Mesendoderm (in vitro differentiated cells): ENCODE measurements around the gene SNX8.
"Not testable (repeated sequence)": the region's sequence is repeated elsewhere in the genome, so short reads cannot be mapped to it uniquely, and the experiment has no call there.

Source experiments
- DNase-seq: peaks from one replicate; pipeline ENCODE4 v3.0.0; 2013
- H2AK5ac ChIP-seq: 2 replicates; pipeline ENCODE4 v1.6.1; 2013; ENCODE audit warnings: low read length, inconsistent platforms
- H2BK120ac ChIP-seq: 2 replicates; pipeline ENCODE4 v1.6.1; 2013; ENCODE audit warnings: low read depth, mild to moderate bottlenecking, low read length, moderate library complexity, mixed read lengths
- H2BK15ac ChIP-seq: replicated peaks from 2 replicates; pipeline ENCODE4 v1.6.1; 2013; ENCODE audit warnings: low read depth, mild to moderate bottlenecking, moderate library complexity
- H2BK5ac ChIP-seq: 2 replicates; pipeline ENCODE4 v1.6.1; 2013; ENCODE audit warnings: low read length, inconsistent platforms
- H3K18ac ChIP-seq: 2 replicates; pipeline ENCODE4 v1.6.1; 2013; ENCODE audit warnings: mild to moderate bottlenecking, low read length, mixed read lengths
- H3K23ac ChIP-seq: one replicate; pipeline ENCODE4 v1.6.1; 2013; ENCODE audit warnings: low read length
- H3K27ac ChIP-seq: 2 replicates; pipeline ENCODE4 v1.5.1; 2013; ENCODE audit warnings: low read depth, mild to moderate bottlenecking, inconsistent platforms, low read length, moderate library complexity
- H3K27me3 ChIP-seq: 2 replicates; pipeline ENCODE4 v1.6.1; 2013; ENCODE audit warnings: low read length, control low read depth, mild to moderate bottlenecking, inconsistent platforms; ENCODE audit not compliant: insufficient read depth, poor library complexity
- H3K36me3 ChIP-seq: 2 replicates; pipeline ENCODE4 v1.6.1; 2013; ENCODE audit warnings: low read length, inconsistent platforms; ENCODE audit not compliant: control insufficient read depth, insufficient read depth
- H3K4ac ChIP-seq: one replicate; pipeline ENCODE4 v1.6.1; 2013; ENCODE audit warnings: low read depth, mild to moderate bottlenecking, low read length, moderate library complexity
- H3K4me1 ChIP-seq: 2 replicates; pipeline ENCODE4 v1.6.1; 2013; ENCODE audit warnings: low read depth, low read length, inconsistent platforms; ENCODE audit not compliant: control insufficient read depth
- H3K4me2 ChIP-seq: 2 replicates; pipeline ENCODE4 v1.6.1; 2013; ENCODE audit warnings: low read length
- H3K4me3 ChIP-seq: 2 replicates; pipeline ENCODE4 v1.5.1; 2013; ENCODE audit warnings: mild to moderate bottlenecking, low read length
- H3K56ac ChIP-seq: one replicate; pipeline ENCODE4 v1.6.1; 2013; ENCODE audit warnings: low read length
- H3K79me1 ChIP-seq: 2 replicates; pipeline ENCODE4 v1.6.1; 2013; ENCODE audit warnings: low read length, inconsistent platforms
- H3K79me2 ChIP-seq: 2 replicates; pipeline ENCODE4 v1.6.1; 2013; ENCODE audit warnings: mild to moderate bottlenecking, low read length; ENCODE audit not compliant: control insufficient read depth, insufficient read depth
- H3K9ac ChIP-seq: 2 replicates; pipeline ENCODE4 v1.6.1; 2013; ENCODE audit warnings: low read length, inconsistent platforms
- H4K5ac ChIP-seq: one replicate; pipeline ENCODE4 v1.6.1; 2013; ENCODE audit warnings: low read length
- H4K8ac ChIP-seq: one replicate; pipeline ENCODE4 v1.6.1; 2013; ENCODE audit warnings: low read depth, mild to moderate bottlenecking, control low read depth, low read length, moderate library complexity
- WGBS: extraction: QIAGEN DNeasy Blood & Tissue Kit; methylation state at CpG from one replicate; pipeline ENCODE4 v1.1.7; 2013; ENCODE audit warnings: low lambda C conversion rate, missing lambda C conversion rate; ENCODE audit not compliant: insufficient coverage; ENCODE audit errors: extremely low coverage; 5-methylcytosine and 5-hydroxymethylcytosine counted together

SNX8 gene

DNA sequence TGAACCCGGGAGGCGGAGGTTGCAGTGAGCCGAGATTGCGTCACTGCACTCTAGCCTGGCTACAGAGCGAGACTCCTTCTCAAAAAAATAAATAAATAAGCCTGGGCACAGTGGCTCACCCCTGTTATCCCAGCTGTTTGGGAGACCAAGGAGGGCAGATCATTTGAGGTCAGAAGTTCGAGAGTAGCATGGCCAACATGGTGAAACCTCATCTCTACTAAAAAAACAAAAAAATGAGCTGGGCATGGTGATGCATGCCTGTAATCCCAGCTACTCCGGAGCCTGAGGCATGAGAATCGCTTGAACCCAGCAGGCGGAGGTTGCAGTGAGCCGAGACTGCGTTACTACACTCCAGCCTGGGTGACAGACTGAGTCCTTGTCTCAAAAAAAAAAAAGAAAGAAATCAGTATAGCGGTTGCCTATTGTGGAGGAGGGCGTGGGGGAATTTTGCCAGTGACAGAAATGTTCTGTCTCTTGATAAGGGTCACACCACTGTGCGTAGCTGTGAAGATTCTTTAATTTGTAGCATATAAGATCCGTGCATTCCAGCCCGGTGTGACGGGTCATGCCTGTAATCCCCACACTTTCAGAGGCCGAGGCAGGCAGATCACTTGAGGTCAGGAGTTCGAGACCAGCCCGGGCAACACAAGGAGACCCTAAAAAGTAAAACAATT lies 22.5 kb upstream of the SNX8 start:
- no peaks in the 10 kb centered on the region for H3K4me1 ChIP-seq
- no peak for DNase-seq
- no peak overlapping the region for H4K5ac ChIP-seq
- no peak overlapping the region for H4K8ac ChIP-seq
- no peak overlapping the region for H2BK5ac ChIP-seq
- H3K36me3 ChIP-seq, result no peaks in the 10 kb centered on the region
- H2BK120ac ChIP-seq, result no peak overlapping the region
- H3K27ac ChIP-seq, result no peak overlapping the region
- no peak overlapping the region for H3K4me2 ChIP-seq
- H3K79me1 ChIP-seq, result no peaks in the 10 kb centered on the region
- no peak overlapping the region for H3K23ac ChIP-seq
- H3K9ac ChIP-seq, result no peak overlapping the region
- no peaks in the 10 kb centered on the region for H3K79me2 ChIP-seq
- H3K18ac ChIP-seq, result no peak overlapping the region
- no peak overlapping the region for H3K56ac ChIP-seq
- no peak overlapping the region for H2BK15ac ChIP-seq
- no CpG with 5 or more reads among the region's 20 CpGs for WGBS
- H3K4ac ChIP-seq, result no peak overlapping the region
- H3K27me3 ChIP-seq, result no peaks in the 10 kb centered on the region
- H3K4me3 ChIP-seq, result no peak overlapping the region
- no peak overlapping the region for H2AK5ac ChIP-seq

DNA sequence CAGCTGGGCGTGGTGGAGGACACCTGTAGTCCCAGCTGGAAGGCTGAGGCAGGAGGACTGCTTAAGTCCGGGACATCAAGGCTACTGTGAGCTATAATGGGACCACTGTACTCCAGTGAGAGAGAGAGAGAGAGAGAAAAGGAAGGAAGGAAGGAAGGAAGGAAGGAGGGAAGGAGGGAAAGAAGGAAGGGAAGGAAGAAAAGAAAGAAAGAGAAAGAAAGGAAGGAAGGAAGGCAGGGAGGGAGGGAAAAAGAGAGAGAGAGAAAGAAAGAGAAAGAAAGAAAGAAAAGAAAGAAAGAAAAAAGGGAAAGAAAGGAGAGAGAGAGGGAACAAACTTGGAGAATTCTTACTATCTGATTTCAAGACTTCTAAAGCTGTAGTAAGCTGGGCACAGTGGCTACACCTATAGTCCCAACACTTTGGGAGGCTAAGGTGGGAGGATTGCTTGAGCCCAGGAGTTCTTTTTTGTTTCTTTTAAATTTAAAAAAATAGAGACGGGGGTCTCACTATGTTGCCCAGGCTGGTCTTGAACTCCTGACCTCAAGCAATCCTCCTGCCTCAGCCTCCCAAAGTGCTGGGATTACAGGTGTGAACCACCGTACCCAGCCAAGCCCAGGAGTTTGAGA lies 18.5 kb upstream of the SNX8 start:
- H3K4me2 ChIP-seq, H4K8ac ChIP-seq, H3K27me3 ChIP-seq, DNase-seq, H4K5ac ChIP-seq, H3K79me1 ChIP-seq, H2AK5ac ChIP-seq, H3K56ac ChIP-seq, H2BK15ac ChIP-seq, H3K9ac ChIP-seq, H3K4ac ChIP-seq, H3K79me2 ChIP-seq, H3K23ac ChIP-seq, H2BK5ac ChIP-seq, H3K18ac ChIP-seq, H3K4me3 ChIP-seq, H3K27ac ChIP-seq, H3K36me3 ChIP-seq, H3K4me1 ChIP-seq, H2BK120ac ChIP-seq: not testable (repeated sequence)
- no CpG with 5 or more reads among the region's 4 CpGs for WGBS

DNA sequence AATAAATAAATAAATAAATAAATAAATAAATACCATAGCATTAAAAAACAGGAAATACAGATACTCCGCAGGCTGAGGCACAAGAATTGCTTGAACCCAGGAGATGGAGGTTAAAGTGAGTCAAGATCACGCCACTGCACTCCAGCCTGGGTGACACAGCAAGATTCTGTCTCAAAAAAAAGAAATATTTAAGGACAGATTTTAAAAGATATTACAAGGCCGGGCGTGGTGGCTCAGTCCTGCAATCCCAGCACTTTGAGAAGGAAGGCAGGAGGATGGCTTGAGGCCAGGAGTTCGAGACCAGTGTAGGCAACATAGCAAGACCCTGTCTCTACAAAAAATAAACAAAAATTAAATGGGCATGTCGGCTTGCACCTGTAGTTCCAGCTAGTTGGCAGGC lies 17.5 kb upstream of the SNX8 start:
- H3K18ac ChIP-seq, result no peak overlapping the region
- H2BK120ac ChIP-seq, result no peak overlapping the region
- no peaks in the 10 kb centered on the region for H3K79me2 ChIP-seq
- no peak overlapping the region for H2AK5ac ChIP-seq
- H3K23ac ChIP-seq, result no peak overlapping the region
- H3K79me1 ChIP-seq, result no peaks in the 10 kb centered on the region
- H2BK15ac ChIP-seq, result no peak overlapping the region
- H3K36me3 ChIP-seq, result no peaks in the 10 kb centered on the region
- no peaks in the 10 kb centered on the region for H3K4me1 ChIP-seq
- H3K4ac ChIP-seq, result no peak overlapping the region
- no peaks in the 10 kb centered on the region for H3K27me3 ChIP-seq
- H3K9ac ChIP-seq, result no peak overlapping the region
- no peak overlapping the region for H3K56ac ChIP-seq
- DNase-seq, result no peak
- no peak overlapping the region for H3K27ac ChIP-seq
- H2BK5ac ChIP-seq, result no peak overlapping the region
- H4K5ac ChIP-seq, result no peak overlapping the region
- H4K8ac ChIP-seq, result no peak overlapping the region
- no peak overlapping the region for H3K4me3 ChIP-seq
- WGBS, result no CpG with 5 or more reads among the region's 6 CpGs
- no peak overlapping the region for H3K4me2 ChIP-seq

DNA sequence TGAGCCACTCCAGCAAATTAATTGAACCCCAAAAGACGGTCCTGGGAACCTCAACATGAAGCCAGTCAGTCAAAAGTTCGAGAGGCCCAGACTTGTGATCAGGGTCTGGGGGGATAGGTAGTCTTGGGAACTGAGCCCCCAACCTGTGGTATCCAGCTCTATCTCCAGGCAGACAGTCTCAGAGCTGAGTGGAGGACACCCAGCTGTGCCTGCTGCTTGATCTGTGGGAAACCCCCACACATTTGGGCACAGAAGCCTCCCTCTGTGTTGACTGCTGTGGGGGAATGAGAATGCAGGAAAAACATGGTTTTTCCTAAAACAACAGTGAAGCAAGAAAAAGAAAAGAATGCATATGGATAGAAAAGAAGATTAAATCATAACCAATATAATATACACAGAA lies 16.3 kb upstream of the SNX8 start:
- Histone ChIP-seq H4K5ac (no peak overlapping the region), H4K8ac (no peak overlapping the region), H3K18ac (no peak overlapping the region), H3K23ac (no peak overlapping the region), H3K56ac (no peak overlapping the region), H2BK5ac (no peak overlapping the region), H3K36me3 (no peaks in the 10 kb centered on the region), H3K79me1 (no peaks in the 10 kb centered on the region), H3K4me2 (no peak overlapping the region), H3K4me3 (no peak overlapping the region), H3K9ac (no peak overlapping the region), H2BK120ac (no peak overlapping the region), H3K79me2 (no peaks in the 10 kb centered on the region), H2BK15ac (no peak overlapping the region), H2AK5ac (no peak overlapping the region), H3K27me3 (no peaks in the 10 kb centered on the region), H3K4me1 (no peaks in the 10 kb centered on the region), H3K27ac (no peak overlapping the region), H3K4ac (no peak overlapping the region)
- DNase-seq, result no peak
- WGBS, result no CpG with 5 or more reads among the region's 2 CpGs

DNA sequence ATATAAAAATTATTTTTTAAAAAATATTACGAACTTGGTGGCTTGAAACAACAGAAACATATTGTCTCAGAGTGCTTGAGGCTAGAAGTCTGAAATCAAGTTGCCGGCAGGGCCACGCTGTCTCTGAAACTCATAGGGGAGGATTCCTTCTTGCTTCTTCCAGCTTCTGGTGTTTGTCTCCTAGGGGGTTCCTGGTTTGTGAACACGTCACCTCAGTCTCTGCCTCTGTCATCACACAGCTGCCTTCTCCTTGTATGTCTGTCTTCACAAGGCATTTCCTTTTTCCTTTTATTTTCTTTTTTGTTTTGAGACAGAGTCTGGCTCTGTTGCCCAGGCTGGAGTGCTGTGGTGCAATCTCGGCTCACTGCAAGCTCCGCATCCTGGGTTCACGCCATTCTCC lies 12.7 kb upstream of the SNX8 start:
- no peak overlapping the region for H2BK5ac ChIP-seq
- H2BK15ac ChIP-seq, result no peak overlapping the region
- no peak overlapping the region for H3K27ac ChIP-seq
- no peak overlapping the region for H4K8ac ChIP-seq
- H3K79me1 ChIP-seq, result no peaks in the 10 kb centered on the region
- no peak overlapping the region for H3K18ac ChIP-seq
- no CpG with 5 or more reads among the region's 7 CpGs for WGBS
- H3K4ac ChIP-seq, result no peak overlapping the region
- H3K27me3 ChIP-seq, result no peaks in the 10 kb centered on the region
- H3K36me3 ChIP-seq, result no peaks in the 10 kb centered on the region
- H2AK5ac ChIP-seq, result no peak overlapping the region
- H3K79me2 ChIP-seq, result no peaks in the 10 kb centered on the region
- H3K23ac ChIP-seq, result no peak overlapping the region
- no peak overlapping the region for H4K5ac ChIP-seq
- no peak overlapping the region for H3K4me2 ChIP-seq
- H3K4me1 ChIP-seq, result no peaks in the 10 kb centered on the region
- no peak overlapping the region for H3K4me3 ChIP-seq
- H3K9ac ChIP-seq, result no peak overlapping the region
- no peak for DNase-seq
- no peak overlapping the region for H2BK120ac ChIP-seq
- no peak overlapping the region for H3K56ac ChIP-seq

DNA sequence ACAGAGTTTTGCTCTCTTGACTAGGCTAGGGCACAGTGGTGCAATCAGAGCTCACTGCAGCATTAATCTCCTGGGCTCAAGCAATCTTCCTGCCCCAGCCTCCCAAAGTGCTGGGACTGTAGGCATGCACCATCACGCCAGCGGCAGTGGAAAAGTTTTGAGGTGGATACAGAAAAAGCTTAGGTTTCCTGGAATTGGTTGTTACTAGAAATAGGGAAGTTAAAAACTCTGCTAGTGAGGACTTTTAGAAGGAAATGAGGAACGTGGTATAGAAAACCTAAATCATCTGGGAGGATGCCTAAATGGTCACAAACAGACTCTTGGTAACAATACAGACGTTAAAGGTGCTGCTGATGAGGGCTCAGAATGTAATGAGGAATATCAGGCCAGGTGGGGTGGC lies 10.9 kb upstream of the SNX8 start:
- no peak overlapping the region for H2BK15ac ChIP-seq
- no peak overlapping the region for H3K27ac ChIP-seq
- no peak overlapping the region for H3K4me3 ChIP-seq
- no peak overlapping the region for H3K56ac ChIP-seq
- no peak overlapping the region for H3K18ac ChIP-seq
- no peak overlapping the region for H4K5ac ChIP-seq
- H2AK5ac ChIP-seq, result no peak overlapping the region
- H3K36me3 ChIP-seq, result no peaks in the 10 kb centered on the region
- H2BK120ac ChIP-seq, result no peak overlapping the region
- no peak overlapping the region for H3K4ac ChIP-seq
- no peak overlapping the region for H4K8ac ChIP-seq
- no peaks in the 10 kb centered on the region for H3K79me1 ChIP-seq
- H2BK5ac ChIP-seq, result no peak overlapping the region
- no peak overlapping the region for H3K23ac ChIP-seq
- no peaks in the 10 kb centered on the region for H3K79me2 ChIP-seq
- H3K4me1 ChIP-seq, result no peaks in the 10 kb centered on the region
- no peak for DNase-seq
- WGBS, result no CpG with 5 or more reads among the region's 4 CpGs
- no peaks in the 10 kb centered on the region for H3K27me3 ChIP-seq
- H3K4me2 ChIP-seq, result no peak overlapping the region
- no peak overlapping the region for H3K9ac ChIP-seq
